HG03045 (cell line): Measurements from ENCODE around the gene SLC52A3.
"Not testable (repeated sequence)": the region's sequence is repeated elsewhere in the genome, so short reads cannot be mapped to it uniquely, and the experiment has no call there.

Experiments used
- ATAC-seq: cut with Tn5 transposase; IDR thresholded peaks from one replicate; pipeline ENCODE4 v1.9.1; 2021; ENCODE audit warnings: mild to moderate bottlenecking, moderate library complexity; ENCODE audit not compliant: unreplicated experiment

Gene SLC52A3

DNA sequence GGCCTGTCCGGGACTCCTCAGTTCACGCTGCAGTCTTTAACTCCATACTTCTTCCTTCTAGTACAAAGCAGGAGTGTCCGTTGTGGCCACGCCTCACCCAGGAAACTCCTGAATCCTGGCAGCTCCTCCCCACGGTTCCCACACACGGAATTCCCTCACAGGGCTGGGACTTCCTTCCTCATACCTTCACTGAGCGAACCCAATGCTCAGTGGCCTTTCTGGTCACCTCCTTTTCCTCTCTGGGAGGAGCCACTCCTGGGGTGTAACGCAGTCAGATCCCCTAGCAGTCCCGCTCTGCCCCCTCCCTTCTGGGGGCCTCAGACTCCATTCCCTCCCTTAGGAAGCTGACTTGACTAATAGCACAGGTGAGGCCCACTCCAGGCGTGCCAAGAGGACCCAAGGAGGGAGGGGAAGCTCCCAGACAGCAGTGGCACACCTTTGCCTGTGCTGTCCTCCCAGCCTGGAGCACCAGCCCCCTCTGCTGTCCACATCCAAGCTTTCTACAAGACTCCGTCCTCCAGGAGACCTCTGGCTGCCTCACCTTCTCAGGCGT lies at the start of gene SLC52A3:
SLC52A3 (minus strand) TSS at position 75 of the 553 bp plus-strand sequence. CDS start 2,726 bp downstream, outside the sequence.
- ATAC-seq: no peak

DNA sequence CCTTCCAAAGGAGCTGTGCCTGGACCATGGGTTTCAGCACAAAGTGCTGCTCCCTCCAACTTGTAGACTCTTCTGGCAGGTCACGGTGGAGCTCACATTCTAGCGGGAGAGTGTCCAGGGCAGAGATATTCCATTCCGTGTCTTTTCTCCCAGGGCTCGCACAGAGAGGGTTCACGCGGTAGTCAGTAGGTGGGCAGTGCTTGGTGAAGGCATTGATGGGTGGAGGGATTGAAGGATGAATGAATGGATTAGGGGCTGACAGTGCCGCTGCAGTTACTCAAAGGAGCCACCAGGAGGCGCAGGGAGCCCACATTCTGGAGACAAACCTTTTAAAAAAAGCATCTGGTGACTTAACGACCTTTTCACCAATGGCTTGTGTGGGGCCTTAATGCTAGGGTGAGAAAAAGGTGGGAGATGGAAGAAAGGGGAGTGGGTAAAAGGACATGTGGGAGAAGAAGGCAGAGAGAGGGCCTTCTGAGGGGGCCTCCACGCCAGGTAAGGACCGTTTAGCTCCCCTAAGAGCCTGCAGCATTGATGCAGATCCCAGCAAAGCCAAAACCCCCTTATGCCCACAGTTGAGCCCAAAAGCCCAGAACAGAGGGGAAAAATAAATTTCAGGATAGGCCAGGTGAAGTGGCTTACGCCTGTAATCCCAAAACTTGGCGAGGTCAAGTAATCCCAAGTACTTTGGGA lies 47.8 kb upstream of the SLC52A3 start:
- no peak for ATAC-seq

DNA sequence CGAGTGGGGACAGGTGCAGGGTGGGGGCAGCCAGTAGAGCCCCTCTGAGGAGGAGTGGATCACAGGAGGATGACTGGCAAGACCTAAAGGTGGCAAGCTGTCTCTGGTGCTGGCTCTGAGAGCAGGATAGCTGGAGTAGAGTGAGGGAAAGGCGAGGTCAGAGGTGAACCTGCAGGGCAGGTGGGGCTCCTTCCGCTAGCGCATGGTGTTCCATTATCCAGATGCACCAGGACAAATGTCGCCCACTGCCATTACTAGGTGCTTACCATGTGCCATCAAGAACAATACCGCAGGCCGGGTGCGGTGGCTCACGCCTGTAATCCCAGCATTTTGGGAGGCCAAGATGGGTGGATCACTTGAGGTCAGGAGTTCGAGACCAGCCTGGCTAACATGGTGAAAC lies 46.9 kb upstream of the SLC52A3 start:
- ATAC-seq: no peak

DNA sequence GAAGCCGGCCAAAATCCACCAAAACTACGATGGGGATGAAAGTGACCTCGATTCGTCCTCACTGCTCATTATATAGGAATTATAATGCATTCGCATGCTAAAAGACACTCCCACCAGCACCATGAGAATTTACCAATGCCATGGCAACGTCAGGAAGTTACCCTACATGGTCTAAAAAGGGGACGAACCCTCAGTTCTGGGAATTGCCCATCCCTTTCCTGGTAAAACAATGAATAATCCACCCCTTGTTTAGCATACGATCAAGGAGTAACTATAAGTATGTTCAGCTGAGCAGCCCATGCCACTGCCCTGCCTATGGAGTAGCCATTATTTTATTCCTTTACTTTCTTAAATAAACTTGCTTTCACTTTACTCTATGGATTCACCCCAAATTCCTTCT lies 45.1 kb upstream of the SLC52A3 start:
- ATAC-seq: no peak

DNA sequence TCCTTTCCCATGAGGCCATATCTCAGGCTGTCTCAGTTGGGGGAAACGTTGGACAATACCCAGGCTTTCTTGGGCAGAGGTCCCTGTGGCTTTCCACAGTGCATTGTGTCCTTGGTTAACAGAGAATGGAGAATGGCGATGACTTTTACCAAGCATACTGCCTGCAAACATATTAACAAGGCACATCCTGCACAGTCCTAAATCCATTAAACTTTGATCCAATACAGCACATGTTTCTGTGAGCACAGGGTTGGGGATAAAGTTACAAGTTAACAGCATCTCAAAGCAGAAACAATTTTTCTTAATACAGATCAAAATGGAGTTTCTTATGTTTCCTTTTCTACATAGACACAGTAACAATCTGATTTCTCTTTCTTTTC lies 44.1 kb upstream of the SLC52A3 start:
- ATAC-seq: not testable (repeated sequence)

DNA sequence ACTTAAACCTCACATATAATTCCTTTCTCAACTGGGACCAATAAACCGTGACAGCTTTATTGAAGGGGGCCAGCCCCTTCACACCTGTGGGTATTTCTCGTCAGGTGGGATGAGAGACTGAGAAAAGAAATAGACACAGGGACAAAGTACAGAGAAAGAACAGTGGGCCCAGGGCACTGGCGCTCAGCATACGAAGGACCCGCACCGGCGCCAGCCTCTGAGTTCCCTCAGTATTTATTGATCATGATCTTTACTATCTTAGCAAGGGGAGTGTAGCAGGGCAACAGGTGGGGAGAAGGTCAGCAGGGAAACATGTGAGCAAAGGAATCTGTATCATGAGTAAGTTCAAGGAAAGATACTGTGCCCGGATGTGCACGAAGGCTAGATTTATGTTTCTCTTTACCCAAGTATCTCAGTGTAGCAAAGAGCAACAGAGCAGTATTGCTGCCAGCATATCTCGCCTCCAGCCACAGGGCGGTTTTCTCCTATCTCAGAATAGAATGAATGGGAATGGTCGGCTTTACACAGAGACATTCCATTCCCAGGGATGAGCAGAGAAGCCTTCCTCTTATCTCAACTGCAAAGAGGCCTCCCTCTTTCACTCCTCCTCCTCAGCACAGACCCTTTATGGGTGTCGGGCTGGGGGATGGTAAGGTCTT lies 43.6 kb upstream of the SLC52A3 start:
- ATAC-seq: not testable (repeated sequence)

DNA sequence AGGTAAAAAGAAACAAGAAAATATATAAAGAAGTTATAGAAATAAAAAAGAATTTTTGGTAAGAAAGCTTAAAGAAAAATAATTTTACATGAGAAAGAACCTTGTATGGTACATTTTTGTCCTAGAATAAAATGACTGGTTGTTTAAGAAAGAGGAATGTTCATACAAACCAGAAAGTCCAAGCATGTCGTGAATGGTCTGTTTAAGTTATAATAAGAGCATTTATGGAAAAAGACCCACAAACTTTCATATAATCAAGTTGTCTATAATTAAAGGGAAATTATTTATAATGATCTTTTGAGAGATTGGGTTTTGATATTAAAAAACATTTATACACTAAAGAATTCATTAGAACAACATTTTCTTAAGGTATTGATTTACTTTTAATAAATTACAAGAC lies 37.4 kb upstream of the SLC52A3 start:
- ATAC-seq: no peak

DNA sequence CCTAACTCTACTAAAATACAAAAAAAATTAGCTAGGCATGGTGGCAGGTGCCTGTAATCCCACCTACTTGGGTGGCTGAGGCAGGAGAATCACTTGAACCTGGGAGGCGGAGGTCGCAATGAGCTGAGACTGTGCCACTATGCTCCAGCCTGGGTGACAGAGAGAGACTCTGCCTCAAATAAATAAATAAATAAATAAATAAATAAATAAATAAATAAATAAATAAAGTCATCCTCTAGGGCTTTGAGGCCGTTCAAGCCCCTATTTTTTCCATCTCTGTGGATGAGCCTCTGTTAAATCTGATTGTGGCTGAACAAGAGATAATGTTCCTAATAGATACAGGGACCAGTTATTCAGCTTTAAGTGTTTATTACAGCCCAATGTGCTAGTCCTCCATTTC lies 33.4 kb upstream of the SLC52A3 start:
- ATAC-seq: no peak

DNA sequence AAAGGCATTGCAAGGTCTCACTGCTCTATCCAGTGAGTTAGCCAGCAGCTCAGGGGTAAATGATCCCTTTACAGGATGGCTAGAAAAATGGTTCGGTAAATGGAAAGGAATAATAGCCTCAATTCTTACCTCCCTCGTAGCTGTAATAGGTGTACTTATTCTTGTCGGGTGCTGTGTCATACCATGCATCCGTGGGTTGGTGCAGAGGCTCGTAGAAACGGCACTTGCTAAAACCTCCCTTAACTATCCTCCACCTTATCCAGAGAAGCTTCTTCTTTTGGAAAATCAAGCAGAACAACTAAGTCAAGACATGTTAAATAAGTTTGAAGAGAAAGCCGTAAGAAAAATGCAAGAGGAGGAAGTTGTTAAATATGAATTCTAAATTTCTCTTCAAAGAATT lies 31.7 kb upstream of the SLC52A3 start:
- ATAC-seq: not testable (repeated sequence)

DNA sequence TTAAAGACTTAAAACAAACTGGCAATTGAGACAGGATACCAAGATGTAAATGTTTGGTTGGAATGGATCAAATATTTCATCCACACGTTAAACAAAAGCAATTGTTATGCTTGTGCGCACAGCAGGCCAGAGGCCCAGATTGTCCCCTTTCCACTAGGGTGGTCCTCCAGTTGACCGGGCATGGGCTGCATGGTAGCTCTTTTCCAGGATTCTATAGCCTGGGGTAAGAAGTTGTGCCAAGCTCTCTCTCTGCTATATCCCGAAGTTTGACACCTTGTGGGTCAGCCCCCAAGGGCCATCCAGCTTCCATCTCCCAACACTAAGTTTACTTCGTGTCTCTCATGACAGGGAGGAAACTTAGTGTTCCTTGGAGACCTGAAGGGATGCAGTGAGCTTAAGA lies 30.4 kb upstream of the SLC52A3 start:
- ATAC-seq: not testable (repeated sequence)

DNA sequence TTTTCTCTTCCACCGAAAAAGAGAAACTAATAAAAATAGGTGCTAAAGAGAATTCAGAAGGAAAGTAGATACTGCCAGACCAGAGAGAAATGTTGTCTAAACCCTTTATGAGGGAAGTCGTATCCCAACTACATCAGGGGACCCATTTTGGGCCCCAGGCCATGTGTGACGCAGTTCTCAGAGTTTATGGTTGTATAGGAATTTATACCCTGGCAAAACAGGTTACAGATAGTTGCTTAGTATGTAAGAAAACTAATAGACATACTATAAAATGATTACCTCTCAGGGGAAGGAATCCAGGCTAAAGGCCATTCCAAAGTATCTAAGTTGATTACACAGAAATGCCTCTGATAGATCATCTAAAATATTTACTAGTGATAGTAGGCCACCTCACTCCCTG lies 28.6 kb upstream of the SLC52A3 start:
- no peak for ATAC-seq

DNA sequence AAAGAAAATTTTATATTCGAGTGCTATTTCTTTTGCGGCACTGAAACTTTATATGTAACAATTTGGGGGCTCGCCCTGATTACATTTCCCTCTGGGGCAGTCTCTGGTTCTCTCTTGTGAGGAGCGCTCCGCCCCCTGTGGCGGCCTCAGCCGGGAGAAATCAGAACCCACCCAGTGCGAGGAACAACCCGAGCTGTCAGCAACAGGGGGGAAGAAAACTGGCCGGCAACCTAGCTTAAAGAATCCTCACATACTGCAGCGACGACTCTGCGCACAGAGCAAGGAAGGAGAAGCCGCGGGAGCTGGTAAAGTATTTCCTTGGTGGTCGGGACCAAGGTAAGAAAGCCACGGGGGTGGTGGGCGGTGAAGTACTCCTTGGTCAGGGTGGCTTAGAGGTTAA lies 23.9 kb upstream of the SLC52A3 start:
- no peak for ATAC-seq

DNA sequence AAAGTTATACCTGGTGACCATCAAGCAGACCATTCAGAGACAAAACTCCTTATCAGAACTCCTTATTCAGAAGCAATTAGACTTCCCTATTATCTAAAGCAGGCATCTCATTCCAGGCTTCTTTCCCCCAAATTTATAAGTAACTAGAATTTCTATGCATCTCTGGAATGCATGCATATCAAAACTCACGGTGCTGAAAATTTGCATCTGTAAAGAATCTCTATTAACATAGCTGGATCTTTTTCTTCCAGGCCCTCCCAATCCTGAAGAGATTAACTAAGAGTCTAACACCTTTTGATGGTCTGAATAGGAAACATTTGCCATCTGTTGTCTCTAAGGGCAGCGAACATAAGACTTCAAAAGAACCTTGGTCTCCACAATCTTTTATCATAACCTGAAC lies 22.8 kb upstream of the SLC52A3 start:
- no peak for ATAC-seq

DNA sequence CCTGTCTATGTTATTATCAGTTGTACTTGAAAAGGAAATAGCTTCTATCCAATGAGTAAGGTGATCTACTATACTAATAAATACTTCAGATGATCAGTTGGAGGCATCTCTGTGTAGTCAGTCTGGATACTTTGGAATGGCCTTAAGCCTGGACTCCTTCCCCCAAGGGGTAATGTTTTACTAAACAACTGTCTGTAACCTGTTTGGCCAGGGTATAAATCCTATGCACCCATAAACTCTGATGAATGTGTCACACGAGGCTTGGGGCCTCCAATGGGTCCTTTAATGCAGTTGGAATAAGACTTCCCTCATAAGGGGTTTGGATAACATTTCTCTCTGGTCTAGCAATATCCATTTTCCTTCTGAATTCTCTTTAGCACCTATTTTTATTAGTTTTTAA lies 19.5 kb upstream of the SLC52A3 start:
- no peak for ATAC-seq

DNA sequence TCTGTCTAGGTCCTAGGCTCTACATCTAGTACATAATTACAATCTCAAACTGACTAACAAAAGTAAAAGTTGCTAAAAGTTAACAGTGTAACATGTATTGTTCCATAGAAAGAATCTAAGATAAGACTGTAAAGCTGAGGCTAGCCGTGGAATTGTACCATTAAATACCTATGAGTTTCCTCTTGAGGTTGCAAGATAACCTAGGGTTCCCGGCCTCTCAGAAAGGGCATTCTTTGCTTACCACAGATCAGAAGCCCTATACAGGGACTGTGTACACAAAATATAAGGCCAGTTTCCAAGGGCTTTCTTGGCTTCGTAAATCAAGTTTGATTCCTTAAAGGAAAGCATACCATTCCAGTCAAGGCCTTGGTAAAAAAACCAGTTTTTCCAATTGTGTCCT lies 11.5 kb upstream of the SLC52A3 start:
- no peak for ATAC-seq

DNA sequence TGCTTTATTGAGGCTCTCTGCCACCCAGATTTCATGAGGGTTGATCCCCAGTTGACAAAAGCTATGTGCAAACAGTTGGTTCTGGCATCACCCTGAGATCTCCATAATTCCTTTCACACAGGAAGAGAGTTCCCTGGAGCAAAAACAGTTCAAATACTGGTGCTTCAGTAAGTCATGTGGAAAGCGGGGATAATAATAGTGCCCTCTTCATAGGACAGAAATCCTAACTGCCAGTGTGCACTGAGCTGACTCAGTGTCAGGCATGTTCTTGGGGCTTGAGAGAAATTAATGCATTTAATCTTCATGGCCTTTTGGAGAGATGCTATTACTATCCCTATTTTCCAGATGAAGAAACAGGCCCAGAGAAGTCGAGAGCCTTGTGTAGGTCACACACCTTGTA lies 7.9 kb upstream of the SLC52A3 start:
- ATAC-seq: no peak

DNA sequence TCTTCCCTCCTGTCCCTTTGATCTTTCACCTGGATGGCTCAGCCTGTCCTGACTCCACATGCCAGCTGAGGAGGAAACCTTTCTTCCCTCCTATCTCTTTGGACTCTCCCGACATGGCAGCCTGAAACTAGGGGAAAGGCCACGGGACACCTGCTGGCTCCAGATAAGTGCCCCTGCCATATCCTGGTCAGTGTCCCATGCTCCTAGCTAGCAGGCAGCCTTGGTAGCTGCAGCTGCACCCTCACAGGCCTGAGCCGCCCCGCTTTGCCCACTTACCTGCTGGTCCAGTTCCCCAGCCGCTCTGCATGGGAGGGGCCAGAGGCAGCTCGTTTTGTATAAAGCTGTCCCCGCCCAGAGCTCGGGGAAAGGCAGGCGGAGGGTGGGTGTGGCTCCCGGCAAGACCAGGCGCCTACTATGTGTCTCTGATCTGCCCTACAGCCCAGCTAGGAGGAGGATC lies 7.4 kb upstream of the SLC52A3 start:
- ATAC-seq: no peak

DNA sequence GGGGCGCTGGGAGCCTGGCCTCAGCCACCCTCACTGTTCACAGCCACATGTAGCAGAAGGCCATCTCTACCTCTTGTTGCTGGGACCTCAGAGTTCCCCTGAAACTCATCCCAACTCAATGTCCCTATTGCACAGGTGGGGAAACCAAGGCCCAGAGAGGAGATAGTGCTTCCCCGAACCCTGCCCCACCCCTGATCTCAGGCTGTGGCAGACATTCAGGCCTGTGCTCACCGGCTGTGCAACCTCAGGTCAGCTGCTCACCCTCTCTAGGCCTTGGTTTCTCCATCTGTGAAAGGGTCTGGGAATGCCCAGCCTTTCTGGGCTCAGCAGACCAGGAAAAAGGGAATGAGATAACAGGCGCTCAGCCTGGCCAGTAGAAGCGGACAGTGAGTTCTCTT lies 6.4 kb upstream of the SLC52A3 start:
- ATAC-seq: no peak

DNA sequence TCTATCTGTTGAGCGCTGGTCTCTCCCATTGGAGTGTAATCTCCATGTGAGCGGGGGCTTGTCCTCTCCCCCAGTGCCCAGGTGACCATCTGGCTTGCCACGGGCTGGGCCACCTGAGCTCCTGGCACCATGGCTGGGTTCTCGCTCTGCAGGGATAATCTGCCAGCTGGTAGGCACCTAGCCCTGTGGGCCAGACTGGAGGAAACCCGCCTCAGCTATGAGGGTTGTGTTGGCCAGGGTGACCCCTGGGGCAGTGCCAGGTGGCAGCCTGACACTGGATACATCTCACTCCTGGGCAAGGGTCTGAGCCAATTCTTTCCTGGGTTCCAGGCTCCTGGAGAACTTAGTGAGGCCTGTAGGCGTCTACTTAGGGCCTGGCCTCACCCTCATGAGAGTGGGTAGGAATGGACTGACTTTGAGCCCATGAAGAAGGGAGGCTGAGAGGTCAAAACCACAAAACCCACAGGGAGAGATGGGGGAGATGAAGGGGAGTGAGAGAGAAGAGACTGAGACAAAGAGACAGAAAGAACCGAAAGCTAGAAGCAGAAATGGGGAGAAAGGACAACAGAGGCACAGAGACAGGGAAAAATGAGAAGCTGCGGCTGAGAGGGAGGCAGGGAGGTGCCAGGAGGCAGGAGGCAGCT lies 5.8 kb upstream of the SLC52A3 start:
- no peak for ATAC-seq

DNA sequence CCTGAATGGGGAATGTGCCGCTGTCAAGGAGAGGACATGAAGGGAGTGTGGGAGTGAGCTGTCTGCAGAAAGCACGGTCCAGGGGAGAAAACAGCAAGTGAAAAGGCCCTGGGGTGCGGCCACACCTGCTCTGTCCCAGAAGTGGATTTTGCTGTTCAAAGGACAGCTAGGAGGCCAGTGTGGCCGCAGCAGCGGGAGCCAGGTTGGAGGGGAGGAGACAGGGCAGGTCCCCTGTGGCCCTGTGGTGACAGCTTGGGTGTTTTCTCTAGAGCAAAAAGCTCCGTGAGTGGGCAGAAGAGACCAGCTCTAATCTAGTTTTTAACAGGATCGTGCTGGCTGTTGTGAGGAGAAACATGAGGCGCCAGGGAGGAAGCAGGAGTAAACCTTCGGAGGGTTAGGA lies 4.5 kb upstream of the SLC52A3 start:
- ATAC-seq: no peak

DNA sequence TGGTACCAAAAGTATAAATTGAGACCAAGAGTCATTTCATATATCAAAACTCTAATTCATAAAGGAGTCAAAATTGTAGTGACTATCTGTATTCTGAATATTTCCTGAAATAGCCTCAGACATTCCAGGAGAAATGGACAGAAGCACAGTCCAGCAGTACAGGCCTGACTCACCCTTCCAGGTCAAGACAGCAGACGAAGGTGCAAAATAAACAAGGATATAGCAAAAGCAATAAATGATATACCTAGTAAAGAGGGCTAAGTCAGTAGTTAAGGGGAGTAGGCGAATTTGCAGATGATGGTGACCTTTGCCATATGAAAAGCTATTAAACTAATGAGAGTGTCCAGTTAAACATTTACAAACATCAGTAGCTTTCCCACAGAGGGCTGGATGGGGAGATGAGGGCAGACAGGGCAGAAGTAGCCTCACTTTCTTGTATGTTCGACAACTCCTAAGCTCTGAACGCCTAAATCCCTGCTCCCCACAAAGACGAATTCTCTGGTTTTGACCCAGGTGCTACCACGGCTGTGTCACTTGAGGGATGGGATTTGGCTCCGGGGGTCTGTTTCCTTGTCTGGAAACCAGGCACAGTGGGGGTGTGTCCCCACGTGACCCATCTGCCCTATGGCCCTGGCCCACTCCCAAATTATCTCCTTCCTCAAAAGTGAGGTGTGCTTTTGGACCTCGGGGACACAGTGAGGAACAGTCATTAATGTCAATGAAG lies 3.6 kb upstream of the SLC52A3 start:
- ATAC-seq: no peak
